ENCODE data around the gene ZSCAN20.

The ZSCAN20 gene

DNA sequence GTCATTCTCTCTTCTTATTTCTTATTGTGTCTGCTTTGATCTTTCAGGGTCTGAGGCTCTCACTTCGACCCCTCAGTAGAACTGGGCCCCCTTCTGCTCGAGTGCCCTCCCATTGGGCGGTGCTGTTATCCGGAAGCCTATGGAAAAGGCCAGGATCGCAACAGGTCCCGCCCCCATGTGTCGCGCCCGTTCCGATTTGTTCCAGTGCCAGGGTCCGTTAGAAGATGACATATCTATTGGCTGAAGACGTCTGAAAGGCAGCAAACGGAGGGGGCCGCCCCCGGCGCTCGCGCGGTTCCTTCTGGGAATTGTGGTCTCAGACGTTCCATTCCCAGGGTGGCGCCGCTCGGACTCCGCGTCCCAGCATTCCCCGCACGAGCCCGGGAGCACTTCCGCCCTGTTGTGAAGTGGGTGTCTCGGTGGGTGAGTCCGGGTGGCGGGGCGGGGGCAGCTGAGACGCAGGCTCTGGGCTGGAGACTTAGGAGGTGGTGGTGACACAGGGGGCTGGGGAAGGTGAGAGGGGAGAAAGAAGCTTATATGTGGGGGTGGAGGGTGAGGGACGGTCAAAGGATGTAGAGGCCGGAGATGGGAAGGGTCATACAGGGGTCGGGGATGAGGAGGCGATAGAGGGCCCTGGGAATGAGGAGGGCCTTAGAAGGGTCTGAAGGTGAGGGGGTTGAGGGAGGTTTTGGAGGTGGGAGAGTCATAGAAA, at the start of gene ZSCAN20:
Gene ZSCAN20 (plus strand): TSS at position 377 of the 712 bp plus-strand sequence. CDS start 6,644 bp downstream, outside the sequence.
- DNase-seq, result peak; percentile 99

GRCh38 chr1:33424205-33424604, 48.2 kb upstream of the ZSCAN20 start:
- no peak for DNase-seq

GRCh38 chr1:33424610-33425009, 47.8 kb upstream of the ZSCAN20 start:
- no peak for DNase-seq

DNA sequence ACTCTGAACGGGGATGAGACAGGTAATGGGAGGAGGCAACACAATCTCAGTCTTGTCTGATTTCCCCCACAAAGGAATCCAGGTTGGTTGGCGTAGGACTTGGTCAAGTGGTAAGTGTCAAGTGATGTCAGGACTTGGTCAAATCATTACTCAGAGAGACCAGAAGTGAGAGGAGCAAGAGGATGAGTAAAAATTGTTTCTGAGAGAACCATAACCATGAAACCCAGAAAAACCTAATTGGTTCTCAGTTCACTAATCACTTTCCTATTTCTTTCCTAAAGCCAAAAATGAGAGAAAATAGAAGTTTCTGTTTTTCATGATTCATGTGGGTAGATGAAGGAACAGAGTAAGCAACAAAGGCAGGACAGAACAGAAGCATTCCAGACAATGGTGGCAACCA, 46.5 kb upstream of the ZSCAN20 start:
- no peak for DNase-seq

DNA sequence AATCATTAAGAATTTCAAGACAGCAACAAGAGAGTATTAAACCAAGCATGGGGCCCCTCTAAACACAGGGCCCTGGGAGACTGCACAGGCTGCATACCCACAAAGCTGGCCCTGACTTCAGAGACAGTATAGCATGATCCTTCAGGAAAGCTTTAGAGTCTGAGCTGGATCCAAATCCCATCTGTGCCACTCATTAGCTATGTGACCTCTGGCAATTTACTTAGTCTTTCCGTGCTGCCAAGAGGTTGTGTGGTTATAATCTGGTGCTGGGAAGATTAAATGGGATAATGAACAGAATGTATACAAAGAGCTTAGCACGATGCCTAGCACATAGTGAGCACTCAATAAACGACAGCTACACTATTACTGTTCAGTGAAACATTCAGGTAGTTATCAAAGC, 45.5 kb upstream of the ZSCAN20 start:
- DNase-seq, result no peak

DNA sequence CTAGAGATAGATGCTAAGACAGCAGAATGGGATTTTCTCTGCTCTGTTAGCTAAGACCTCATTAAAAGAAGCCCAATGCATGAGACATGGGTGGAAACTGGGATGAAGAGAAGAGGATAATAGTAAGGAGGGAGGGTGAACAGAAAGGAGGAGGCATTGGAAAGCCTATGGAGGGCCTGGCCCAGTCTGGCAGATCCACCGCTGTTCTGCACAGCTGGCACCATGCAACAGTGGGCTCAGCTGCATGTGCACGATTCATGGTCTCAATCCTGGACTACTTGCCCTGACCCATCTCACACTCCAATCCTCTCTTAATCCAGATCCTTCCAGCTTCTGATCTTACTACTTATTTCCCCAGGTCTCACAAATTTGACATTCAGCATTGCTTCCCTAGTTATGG, 43.8 kb upstream of the ZSCAN20 start:
- DNase-seq, result no peak

DNA sequence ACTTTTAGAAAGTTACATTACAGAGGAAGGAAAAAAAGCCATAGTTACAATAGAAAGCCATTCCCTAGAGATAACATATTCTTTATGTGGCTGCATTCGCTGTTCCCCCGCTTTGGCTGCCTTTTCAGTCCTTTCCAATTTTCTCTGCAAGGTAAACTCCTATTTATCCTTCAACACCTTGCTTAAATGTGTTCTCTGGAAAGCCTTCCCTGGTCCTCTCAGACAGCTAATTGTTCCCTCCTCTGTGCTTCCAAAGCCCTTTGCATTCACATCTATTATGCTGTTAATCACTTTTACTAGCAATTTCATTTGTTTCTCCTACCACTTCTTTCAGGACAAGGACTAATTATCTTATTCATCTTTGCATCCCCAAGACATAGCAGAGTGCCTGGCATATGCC, 43.1 kb upstream of the ZSCAN20 start:
- no peak for DNase-seq

DNA sequence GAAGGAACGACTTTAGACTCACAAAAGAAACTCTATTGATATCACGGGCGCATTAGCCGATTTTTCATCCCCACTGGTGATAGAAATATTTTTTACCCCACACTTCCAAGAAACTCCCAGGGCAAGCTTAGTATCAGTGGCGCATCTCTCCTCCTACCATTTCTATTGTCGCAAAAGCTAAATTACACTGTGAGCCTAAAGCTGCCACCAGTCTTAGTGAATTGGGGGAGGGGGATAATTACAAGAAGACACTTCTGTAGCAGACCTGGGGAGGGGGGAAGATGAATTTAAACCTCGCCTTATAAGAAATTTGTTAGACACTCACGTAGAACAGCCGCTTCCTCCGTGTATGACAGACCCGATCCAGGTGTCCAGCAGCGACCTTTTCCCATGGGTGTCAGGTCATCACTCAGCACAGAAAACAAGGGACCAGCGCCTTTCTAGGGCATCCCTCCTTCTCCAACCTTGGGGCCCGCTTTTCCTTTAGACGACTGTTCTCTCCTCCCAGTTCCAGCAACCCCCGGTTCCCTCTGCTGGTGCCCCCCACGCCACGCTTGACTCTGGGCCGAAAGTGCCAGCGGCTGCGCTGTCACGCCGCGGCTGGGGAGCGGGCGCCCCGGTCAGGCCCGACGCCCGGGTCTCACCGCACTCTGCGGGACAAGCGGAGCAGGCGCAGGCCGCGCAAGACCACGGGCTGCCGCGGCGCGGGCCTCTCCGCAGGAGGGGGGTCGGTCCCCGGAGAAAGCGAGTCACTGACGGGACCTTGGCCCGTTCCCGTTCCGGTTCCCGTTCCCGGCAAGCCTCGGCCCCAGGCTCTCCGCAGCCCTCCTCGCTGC, 42.4 kb upstream of the ZSCAN20 start:
- peak; percentile 76 for DNase-seq

GRCh38 chr1:33430692-33431593, 41.5 kb upstream of the ZSCAN20 start, which contains the start of gene PHC2:
Gene PHC2, minus strand, starts transcription at chr1:33431095. Its CDS starts 55,556 bp downstream, at chr1:33375539.
- peak; percentile 99 for DNase-seq

DNA sequence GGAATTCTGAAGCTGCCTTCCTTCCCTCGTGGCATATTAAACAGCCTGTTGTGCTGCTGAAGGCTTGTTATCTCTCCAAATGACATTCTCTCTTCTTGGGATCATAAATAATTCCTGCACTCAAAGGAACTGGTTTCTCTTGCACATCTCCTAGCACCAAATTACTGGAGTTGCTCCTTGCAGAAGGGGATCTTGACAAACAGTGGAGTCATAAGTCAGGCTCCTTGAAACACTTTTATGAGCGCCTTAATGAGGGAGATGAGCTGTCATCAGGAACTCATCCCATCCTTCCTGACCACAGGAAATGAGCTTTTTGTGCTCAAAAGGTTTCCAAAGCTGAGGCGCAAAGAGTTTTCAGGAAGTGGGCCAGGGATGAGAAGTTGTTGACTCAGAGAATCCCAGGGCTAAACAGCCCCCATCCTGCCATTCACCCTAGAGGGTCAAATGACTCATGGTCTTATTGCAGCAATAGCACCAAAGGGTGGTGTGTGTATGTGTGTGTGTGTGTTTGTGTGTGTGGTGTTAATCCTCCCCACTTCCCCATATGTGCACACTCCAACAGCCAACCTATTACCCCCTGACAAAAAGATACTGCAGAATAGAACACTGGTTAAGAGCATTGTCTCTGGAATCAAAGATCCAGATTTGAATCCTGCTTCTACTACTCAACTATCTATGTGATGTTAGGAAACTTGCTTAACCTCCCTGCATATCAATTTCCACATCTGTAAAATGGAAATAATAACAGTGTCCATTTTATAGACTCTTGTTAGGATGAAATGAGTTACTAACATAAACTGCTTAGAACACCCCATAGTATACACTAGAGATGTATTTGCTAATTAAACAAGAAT, 38.7 kb upstream of the ZSCAN20 start:
- DNase-seq, result peak; percentile 73

- DNase-seq, result no peak
Observed at GRCh38 chr1:33434363-33434750, 38.1 kb upstream of the ZSCAN20 start.

- DNase-seq, result peak; percentile 36
Observed at GRCh38 chr1:33435096-33435820, 37.2 kb upstream of the ZSCAN20 start.

GRCh38 chr1:33436557-33437285, 35.7 kb upstream of the ZSCAN20 start:
- DNase-seq, result no peak

DNA sequence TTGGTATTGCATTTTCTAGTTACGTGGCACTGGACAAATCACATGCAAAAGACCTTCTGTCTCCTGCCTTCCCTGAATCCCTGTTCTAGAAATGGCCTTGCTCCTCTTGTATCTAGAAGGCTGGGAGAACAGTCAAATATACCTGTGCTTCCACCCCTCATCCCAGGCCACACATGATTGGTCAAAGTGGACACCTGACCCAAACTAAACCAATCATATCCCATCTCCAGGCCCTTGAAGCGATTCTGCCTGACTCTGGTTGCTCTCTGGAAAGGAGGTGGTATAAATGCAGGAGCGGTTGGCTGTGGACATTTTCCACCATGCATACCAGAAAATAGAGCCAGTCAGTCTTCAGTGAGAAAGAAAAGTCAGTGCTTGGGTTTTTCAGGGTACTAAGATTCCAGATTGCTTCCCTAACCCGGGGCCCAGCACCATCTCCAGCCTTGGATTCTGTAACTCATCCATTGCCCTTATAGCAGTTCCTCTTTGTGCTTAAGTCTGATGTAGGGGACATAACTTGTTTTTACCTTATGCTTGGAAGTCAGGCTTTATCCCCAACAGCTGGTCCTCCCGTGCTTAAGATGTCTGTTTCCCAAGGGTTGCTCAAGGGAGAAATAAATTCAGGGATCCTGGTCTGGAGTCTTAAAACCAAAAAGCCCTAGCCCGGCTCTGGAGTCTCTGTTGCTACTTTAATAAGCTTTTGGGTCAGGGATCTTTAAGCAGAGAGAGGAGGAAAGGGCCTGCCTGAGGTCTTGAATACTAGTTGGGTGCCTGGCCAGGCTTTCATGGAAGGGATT, 33.9 kb upstream of the ZSCAN20 start:
- DNase-seq, result no peak

DNA sequence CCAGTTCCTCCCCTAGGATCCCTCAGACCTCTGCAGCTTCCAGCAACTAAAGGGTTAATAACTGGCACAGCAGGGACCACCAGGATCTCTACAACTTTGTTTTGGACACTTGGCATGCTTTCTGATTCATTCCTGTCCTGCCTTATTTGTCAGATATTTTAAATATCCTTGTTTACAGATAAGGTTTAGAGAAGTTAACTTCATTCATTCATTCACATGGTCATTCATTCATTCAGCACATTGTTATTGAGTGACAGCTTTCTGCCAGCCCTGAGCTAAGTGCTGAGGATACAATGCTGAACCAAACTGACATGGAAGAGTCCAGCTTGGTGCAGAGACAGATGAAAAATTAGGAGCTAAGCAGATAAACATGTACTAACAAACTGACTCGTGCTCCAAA, 32.8 kb upstream of the ZSCAN20 start:
- DNase-seq, result no peak

GRCh38 chr1:33441088-33441745, 31.2 kb upstream of the ZSCAN20 start:
- DNase-seq, result peak; percentile 42

DNA sequence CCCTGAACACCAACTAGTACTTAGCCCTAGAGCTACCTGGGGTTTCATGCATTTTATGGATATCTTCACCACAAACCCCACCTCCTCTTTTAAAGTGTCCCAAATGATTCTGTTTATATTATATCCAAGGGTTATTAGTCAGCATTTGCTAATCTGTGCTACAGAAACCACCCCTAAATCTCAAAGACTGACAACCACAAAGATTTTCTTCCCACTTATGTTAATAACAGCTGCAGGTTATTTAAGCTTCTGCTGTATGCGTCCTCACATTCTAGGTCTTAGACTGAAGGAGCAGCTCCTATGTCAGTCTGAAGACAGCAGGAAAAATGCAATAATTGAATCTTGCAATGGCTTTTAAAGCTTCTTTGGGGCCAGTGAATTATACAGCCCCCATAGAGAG, 30.3 kb upstream of the ZSCAN20 start:
- DNase-seq, result no peak

GRCh38 chr1:33443080-33443704, 29.3 kb upstream of the ZSCAN20 start:
- no peak for DNase-seq

- no peak for DNase-seq
Observed at GRCh38 chr1:33443705-33444180, 28.7 kb upstream of the ZSCAN20 start.

Measured in DMS53 (cell line).